IMR-90 (cell line): ENCODE measurements around the gene RAI1. TPM values are rescaled to one million over a fixed set of nuclear protein-coding genes. Genes with fewer than 3 reads are reported as not detected.
"Not testable (repeated sequence)": the region's sequence is repeated elsewhere in the genome, so short reads cannot be mapped to it uniquely, and the experiment has no call there.

Experiments used
- ATAC-seq: fragments of 200-7000 bp; cut with Tn5 transposase; 2 replicates; pipeline ENCODE4 v1.9.1; 2020; ENCODE audit warnings: low read depth, mild to moderate bottlenecking, moderate library complexity
- BruUV-seq: library from RNA; stranded (reverse); fragments of 400-500 nt; replicated peaks from 2 replicates; lab custom pipeline; 2021; lab: Mats Ljungman, UMichigan
- CTCF ChIA-PET: fragments of 300-600 bp; formaldehyde crosslinking; extraction: SDS; loops from one replicate; lab custom pipeline; 2021; ENCODE audit warnings: antibody characterized with exemption; lab: Yijun Ruan, JAX
- POLR2A ChIA-PET: fragments of 300-600 bp; sonication (Branson Sonifier 250); formaldehyde crosslinking; loops from one replicate; lab custom pipeline; 2022; ENCODE audit warnings: antibody characterized with exemption; ENCODE audit not compliant: unreplicated experiment; lab: Charles Lee
- DNase-seq: peaks from one replicate; pipeline ENCODE4 v3.0.0; 2013
- H2AFZ ChIP-seq: replicated peaks from 2 replicates; pipeline ENCODE3; 2013; ENCODE audit warnings: low read length, mild to moderate bottlenecking; ENCODE audit not compliant: poor library complexity
- H2AK5ac ChIP-seq: 2 replicates; pipeline ENCODE4 v1.6.1; 2013; ENCODE audit warnings: low read depth, low read length, inconsistent platforms
- H2AK9ac ChIP-seq: replicated peaks from 2 replicates; pipeline ENCODE3; 2013; ENCODE audit warnings: mild to moderate bottlenecking, low read depth, low read length, moderate library complexity; ENCODE audit not compliant: poor library complexity
- H2BK120ac ChIP-seq: 2 replicates; pipeline ENCODE4 v1.6.1; 2013; ENCODE audit warnings: low read depth, low read length, inconsistent platforms
- H2BK15ac ChIP-seq: 3 replicates; pipeline ENCODE4 v1.6.1; 2013; ENCODE audit warnings: low read depth, low read length, inconsistent platforms
- H2BK20ac ChIP-seq: 2 replicates; pipeline ENCODE4 v1.6.1; 2013; ENCODE audit warnings: low read depth, mild to moderate bottlenecking, inconsistent platforms, low read length, moderate library complexity
- H2BK5ac ChIP-seq: 2 replicates; pipeline ENCODE4 v1.6.1; 2013; ENCODE audit warnings: mild to moderate bottlenecking, low read depth, low read length, inconsistent platforms; ENCODE audit not compliant: poor library complexity, severe bottlenecking
- H3K14ac ChIP-seq: replicated peaks from 2 replicates; pipeline ENCODE4 v1.6.1; 2013; ENCODE audit warnings: low read depth, low read length, inconsistent platforms
- H3K18ac ChIP-seq: 2 replicates; pipeline ENCODE4 v1.6.1; 2013; ENCODE audit warnings: low read depth, low read length, control low read depth
- H3K23ac ChIP-seq: 2 replicates; pipeline ENCODE4 v1.6.1; 2013; ENCODE audit warnings: low read depth, low read length, inconsistent platforms
- H3K27ac ChIP-seq: 2 replicates; pipeline ENCODE4 v1.5.1; 2013; ENCODE audit warnings: mild to moderate bottlenecking, control low read depth, low read length; ENCODE audit not compliant: insufficient read depth
- H3K27me3 ChIP-seq: 2 replicates; pipeline ENCODE4 v1.6.1; 2013; ENCODE audit warnings: low read length; ENCODE audit not compliant: control insufficient read depth, insufficient read depth
- H3K36me3 ChIP-seq: 2 replicates; pipeline ENCODE4 v1.6.1; 2013; ENCODE audit warnings: low read length, mixed read lengths; ENCODE audit not compliant: control insufficient read depth, insufficient read depth
- H3K4ac ChIP-seq: 2 replicates; pipeline ENCODE4 v1.6.1; 2013; ENCODE audit warnings: low read depth, low read length, inconsistent platforms
- H3K4me1 ChIP-seq: 2 replicates; pipeline ENCODE4 v1.6.1; 2013; ENCODE audit warnings: low read length, mixed read lengths; ENCODE audit not compliant: control insufficient read depth, insufficient read depth
- H3K4me2 ChIP-seq: 2 replicates; pipeline ENCODE4 v1.6.1; 2013; ENCODE audit warnings: low read depth, mild to moderate bottlenecking, control low read depth, low read length, moderate library complexity
- H3K4me3 ChIP-seq: 2 replicates; pipeline ENCODE4 v1.5.1; 2013; ENCODE audit warnings: low read depth, mild to moderate bottlenecking, control low read depth, low read length, moderate library complexity; ENCODE audit not compliant: insufficient read depth
- H3K56ac ChIP-seq: 2 replicates; pipeline ENCODE4 v1.6.1; 2013; ENCODE audit warnings: low read length, inconsistent platforms; ENCODE audit not compliant: insufficient read depth; ENCODE audit errors: extremely low read depth
- H3K79me1 ChIP-seq, 2 experiments: 2 replicates each; pipeline ENCODE4 v1.6.1; 2013; ENCODE audit warnings: low read length in 2 of 2, inconsistent platforms in 1 of 2, low read depth in 1 of 2
- H3K9ac ChIP-seq: 2 replicates; pipeline ENCODE4 v1.6.1; 2013; ENCODE audit warnings: low read depth, low read length, control low read depth
- H3K9me1 ChIP-seq: 2 replicates; pipeline ENCODE4 v1.6.1; 2013; ENCODE audit warnings: low read length, inconsistent platforms; ENCODE audit not compliant: insufficient read depth
- H3K9me3 ChIP-seq: 2 replicates; pipeline ENCODE4 v1.6.1; 2013; ENCODE audit warnings: low read length; ENCODE audit not compliant: control insufficient read depth, insufficient read depth
- H4K20me1 ChIP-seq: 2 replicates; pipeline ENCODE4 v1.6.1; 2013; ENCODE audit warnings: low read length, inconsistent platforms; ENCODE audit not compliant: insufficient read depth
- H4K5ac ChIP-seq: 2 replicates; pipeline ENCODE4 v1.6.1; 2013; ENCODE audit warnings: mild to moderate bottlenecking, low read depth, low read length, control low read depth
- H4K8ac ChIP-seq, 2 experiments: 2 replicates each; pipeline ENCODE4 v1.6.1; 2013; ENCODE audit warnings: low read depth in 2 of 2, low read length in 2 of 2, control low read depth in 1 of 2, inconsistent platforms in 1 of 2
- H4K91ac ChIP-seq: 2 replicates; pipeline ENCODE4 v1.6.1; 2013; ENCODE audit warnings: low read depth, low read length, inconsistent platforms; ENCODE audit not compliant: insufficient read depth
- BHLHE40 ChIP-seq: fragments of 150-350 bp; IDR thresholded peaks from 2 replicates; pipeline ENCODE4 v1.6.1; 2016; ENCODE audit warnings: mild to moderate bottlenecking, low read depth, low read length
- CEBPB ChIP-seq: IDR thresholded peaks from 2 replicates; pipeline ENCODE4 v1.6.1; 2012; ENCODE audit warnings: low read depth, low read length, improper control_type of control experiment
- CHD1 ChIP-seq: IDR thresholded peaks from 2 replicates; pipeline ENCODE4 v1.6.1; 2012; ENCODE audit warnings: low read depth, low read length, improper control_type of control experiment
- NFE2L2 ChIP-seq: fragments of 150-350 bp; IDR thresholded peaks from 2 replicates; pipeline ENCODE4 v1.6.1; 2016; ENCODE audit warnings: low read depth, mild to moderate bottlenecking, low read length
- POLR2A ChIP-seq: IDR thresholded peaks from 2 replicates; pipeline ENCODE4 v1.6.1; 2012; ENCODE audit warnings: mild to moderate bottlenecking, low read depth, low read length
- RAD21 ChIP-seq: IDR thresholded peaks from 2 replicates; pipeline ENCODE4 v1.6.1; 2012; ENCODE audit warnings: low read length, improper control_type of control experiment
- SMC3 ChIP-seq: fragments of 150-350 bp; IDR thresholded peaks from 2 replicates; pipeline ENCODE4 v1.6.1; 2016; ENCODE audit warnings: low read depth, mild to moderate bottlenecking, antibody characterized with exemption, low read length, moderate library complexity
- WGBS, 2 experiments: methylation state at CpG; one replicate each; pipeline versions ENCODE4 v1.1.5 to v1.1.7; 2013; ENCODE audit warnings: missing lambda C conversion rate in 2 of 2; ENCODE audit not compliant: insufficient read length in 1 of 2; ENCODE audit errors: extremely low coverage in 2 of 2; 5-methylcytosine and 5-hydroxymethylcytosine counted together
- dilution Hi-C: fragments of 300-500 bp; cut with HindIII; formaldehyde crosslinking; loops from one replicate; pipeline ENCODE4 v1.14.3; 2018; ENCODE audit warnings: low sequenced_read_pairs; ENCODE audit not compliant: unreplicated experiment
- in situ Hi-C: fragments of 300-500 bp; cut with MboI; formaldehyde crosslinking; loops from 3 replicates; pipeline ENCODE4 v1.14.3; 2019; ENCODE audit warnings: low sequenced_read_pairs, inconsistent platforms, mixed read lengths
- intact Hi-C: fragments of 100-400 bp; cut with micrococcal nuclease; formaldehyde crosslinking; loops from 2 replicates; pipeline ENCODE4 v1.10.0; 2022
- polyA plus RNA-seq, 3 experiments: library from polyadenylated mRNA; depleted of rRNA; stranded (reverse); fragments of >200 nt; gene quantifications; 2 replicates each; pipeline ENCODE4 v1.2.3, GENCODE V29; 2012; ENCODE audit warnings: low replicate concordance in 1 of 3
- total RNA-seq: library from RNA; depleted of rRNA; stranded (reverse); fragments of >200 nt; gene quantifications from 2 replicates; pipeline ENCODE4 v1.2.3, GENCODE V29; 2012

RAI1 gene
- total and polyA plus RNA-seq, 2 of the 4 experiments (the other 2 are of a cell fraction), result 1.8 to 10.5 TPM

GRCh38 chr17:17807440-17807839, 126.2 kb downstream of the RAI1 start:
- H2BK20ac ChIP-seq, result no peak overlapping the region
- DNase-seq (no peak), ATAC-seq (no peak)
- CTCF ChIA-PET, result no interaction called here
- no peak overlapping the region for H3K9ac ChIP-seq
- no peak overlapping the region for H2BK120ac ChIP-seq
- H3K4me3 ChIP-seq, result no peak overlapping the region
- H3K18ac ChIP-seq, result no peak overlapping the region
- H2BK15ac ChIP-seq, result no peak overlapping the region
- H2BK5ac ChIP-seq, result no peak overlapping the region
- H3K4ac ChIP-seq, result no peak overlapping the region
- H3K56ac ChIP-seq, result no peak overlapping the region
- no peak overlapping the region for H3K23ac ChIP-seq
- no peak for TF ChIP-seq CEBPB
- no peak for TF ChIP-seq POLR2A
- no peak for TF ChIP-seq SMC3
- no peak for TF ChIP-seq CHD1
- TF ChIP-seq RAD21, result no peak
- TF ChIP-seq NFE2L2, result no peak
- TF ChIP-seq BHLHE40, result no peak
- H3K79me1 ChIP-seq, result peaks cover 9 to 54% of the 10 kb centered on the region in 2 experiments; a peak in 2 of 4 replicates
- H3K4me1 ChIP-seq, result peaks cover 11% of the 10 kb centered on the region
- dilution Hi-C loops, result no loop called here
- no peak overlapping the region for H2AK5ac ChIP-seq
- no peak overlapping the region for H4K8ac ChIP-seq
- H4K20me1 ChIP-seq, result peaks cover 51% of the 10 kb centered on the region
- no peak overlapping the region for H4K91ac ChIP-seq
- H3K4me2 ChIP-seq, result no peak overlapping the region
- in situ Hi-C loops, result no loop called here
- no peak overlapping the region for H3K27ac ChIP-seq
- POLR2A ChIA-PET, result no interaction called here
- BruUV-seq, result no TSS peak
- H3K36me3 ChIP-seq, result peaks cover 57% of the 10 kb centered on the region
- no peaks in the 10 kb centered on the region for H3K9me1 ChIP-seq
- H2AK9ac ChIP-seq, result no peak overlapping the region
- H3K9me3 ChIP-seq, result no peaks in the 10 kb centered on the region
- no peaks in the 10 kb centered on the region for H3K27me3 ChIP-seq
- H4K5ac ChIP-seq, result no peak overlapping the region
- H2AFZ ChIP-seq, result no peak overlapping the region
- no CpG with 5 or more reads among the region's 5 CpGs for WGBS, 2 experiments
- H3K14ac ChIP-seq, result no peak overlapping the region
- intact Hi-C loops, result no loop called here

GRCh38 chr17:17808200-17808599, 126.9 kb downstream of the RAI1 start:
- H4K8ac ChIP-seq, intact Hi-C loops, H4K91ac ChIP-seq, H3K27me3 ChIP-seq, in situ Hi-C loops, H3K23ac ChIP-seq, POLR2A ChIA-PET, ATAC-seq, H2BK120ac ChIP-seq, H2BK5ac ChIP-seq, H3K4me3 ChIP-seq, H3K27ac ChIP-seq, H3K56ac ChIP-seq, H2AFZ ChIP-seq, BruUV-seq, dilution Hi-C loops, DNase-seq, H3K9me3 ChIP-seq, H2BK20ac ChIP-seq, H2AK5ac ChIP-seq, H3K4me2 ChIP-seq, H3K9ac ChIP-seq, H3K18ac ChIP-seq, H3K9me1 ChIP-seq, H4K5ac ChIP-seq, H2AK9ac ChIP-seq, H2BK15ac ChIP-seq, H3K4ac ChIP-seq, H3K14ac ChIP-seq: not testable (repeated sequence)
- CTCF ChIA-PET, result interaction anchor here (0.7 kb wide), 1 partner anchor 111 kb away, joined by 3 read pairs; no protein-coding TSS in a partner anchor
- Histone ChIP-seq H4K20me1 (peaks cover 55% of the 10 kb centered on the region), H3K4me1 (peaks cover 11% of the 10 kb centered on the region), H3K79me1 (peaks cover 9 to 58% of the 10 kb centered on the region in 2 experiments; a peak in 2 of 4 replicates), H3K36me3 (peaks cover 62% of the 10 kb centered on the region)
- WGBS, 2 experiments, result no CpG with 5 or more reads among the region's 5 CpGs
